ENCODE data around the gene MAD2L1BP.

MAD2L1BP gene

DNA sequence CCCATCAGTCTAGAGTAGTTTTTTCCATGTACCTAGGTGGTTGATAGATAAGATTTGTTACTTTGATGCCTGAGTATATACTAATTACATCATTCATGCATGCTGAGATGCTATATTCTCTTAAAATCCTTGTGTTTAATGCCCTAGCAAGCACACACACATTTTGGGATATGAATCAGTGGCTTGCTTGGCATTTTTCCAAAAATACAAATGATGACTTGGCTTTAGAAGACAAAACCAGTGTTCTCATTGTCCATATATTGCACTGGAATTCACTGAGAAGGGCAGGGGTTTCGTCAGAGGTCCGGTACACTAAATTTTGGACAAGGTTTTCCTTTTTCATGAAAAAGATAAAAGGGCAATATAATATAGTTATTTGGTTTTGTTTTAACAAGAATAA, 31.5 kb upstream of the MAD2L1BP start:
- TF ChIP-seq NFIC (IDR thresholded peaks at IDR 0.05): no peak; the same call in 1 of the 2 replicates
- no peak for TF ChIP-seq YY1 (IDR thresholded peaks at IDR 0.05; ENCODE audit: low read depth)
- TF ChIP-seq CREB1 (IDR thresholded peaks at IDR 0.05; ENCODE audit: low read depth): no peak
- TF ChIP-seq TEAD4 (IDR thresholded peaks at IDR 0.05): no peak
- TF ChIP-seq, protein P1, sequence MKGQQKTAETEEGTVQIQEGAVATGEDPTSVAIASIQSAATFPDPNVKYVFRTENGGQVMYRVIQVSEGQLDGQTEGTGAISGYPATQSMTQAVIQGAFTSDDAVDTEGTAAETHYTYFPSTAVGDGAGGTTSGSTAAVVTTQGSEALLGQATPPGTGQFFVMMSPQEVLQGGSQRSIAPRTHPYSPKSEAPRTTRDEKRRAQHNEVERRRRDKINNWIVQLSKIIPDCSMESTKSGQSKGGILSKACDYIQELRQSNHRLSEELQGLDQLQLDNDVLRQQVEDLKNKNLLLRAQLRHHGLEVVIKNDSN (IDR thresholded peaks at IDR 0.05): no peak
- no peak for TF ChIP-seq RAD21 (IDR thresholded peaks at IDR 0.05; ENCODE audit: low read depth)
- no peak for TF ChIP-seq EP300 (IDR thresholded peaks at IDR 0.05; ENCODE audit: borderline replicate concordance)

DNA sequence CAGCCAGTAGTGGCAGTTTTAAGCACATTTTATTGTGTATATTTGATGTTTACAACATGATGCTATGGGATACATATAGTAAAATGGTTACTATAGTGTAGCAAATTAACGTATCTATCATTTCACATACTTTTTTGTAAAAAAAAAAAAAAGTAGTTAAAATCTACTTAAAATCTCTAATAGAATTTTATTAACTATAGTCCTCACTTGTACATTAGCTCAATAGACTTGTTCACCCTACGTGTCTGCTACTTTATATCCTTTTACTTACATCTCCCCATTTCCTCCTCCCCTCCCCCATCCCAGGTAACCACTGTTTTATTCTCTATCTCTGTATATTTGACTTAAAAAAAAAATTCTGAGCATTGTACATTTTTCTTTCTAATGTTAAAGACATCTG, 29.6 kb upstream of the MAD2L1BP start:
- TF ChIP-seq ZBTB7A (IDR thresholded peaks at IDR 0.05; ENCODE audit: low read depth) (no peak), CREB1 (IDR thresholded peaks at IDR 0.05; ENCODE audit: low read depth) (no peak), EP300 (IDR thresholded peaks at IDR 0.05; ENCODE audit: borderline replicate concordance) (no peak), RAD21 (IDR thresholded peaks at IDR 0.05; ENCODE audit: low read depth) (no peak)
- TF ChIP-seq, protein P1 (IDR thresholded peaks at IDR 0.05): no peak
- TF ChIP-seq, protein P2, sequence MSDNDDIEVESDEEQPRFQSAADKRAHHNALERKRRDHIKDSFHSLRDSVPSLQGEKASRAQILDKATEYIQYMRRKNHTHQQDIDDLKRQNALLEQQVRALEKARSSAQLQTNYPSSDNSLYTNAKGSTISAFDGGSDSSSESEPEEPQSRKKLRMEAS (IDR thresholded peaks at IDR 0.05): no peak
- TF ChIP-seq, protein P3, sequence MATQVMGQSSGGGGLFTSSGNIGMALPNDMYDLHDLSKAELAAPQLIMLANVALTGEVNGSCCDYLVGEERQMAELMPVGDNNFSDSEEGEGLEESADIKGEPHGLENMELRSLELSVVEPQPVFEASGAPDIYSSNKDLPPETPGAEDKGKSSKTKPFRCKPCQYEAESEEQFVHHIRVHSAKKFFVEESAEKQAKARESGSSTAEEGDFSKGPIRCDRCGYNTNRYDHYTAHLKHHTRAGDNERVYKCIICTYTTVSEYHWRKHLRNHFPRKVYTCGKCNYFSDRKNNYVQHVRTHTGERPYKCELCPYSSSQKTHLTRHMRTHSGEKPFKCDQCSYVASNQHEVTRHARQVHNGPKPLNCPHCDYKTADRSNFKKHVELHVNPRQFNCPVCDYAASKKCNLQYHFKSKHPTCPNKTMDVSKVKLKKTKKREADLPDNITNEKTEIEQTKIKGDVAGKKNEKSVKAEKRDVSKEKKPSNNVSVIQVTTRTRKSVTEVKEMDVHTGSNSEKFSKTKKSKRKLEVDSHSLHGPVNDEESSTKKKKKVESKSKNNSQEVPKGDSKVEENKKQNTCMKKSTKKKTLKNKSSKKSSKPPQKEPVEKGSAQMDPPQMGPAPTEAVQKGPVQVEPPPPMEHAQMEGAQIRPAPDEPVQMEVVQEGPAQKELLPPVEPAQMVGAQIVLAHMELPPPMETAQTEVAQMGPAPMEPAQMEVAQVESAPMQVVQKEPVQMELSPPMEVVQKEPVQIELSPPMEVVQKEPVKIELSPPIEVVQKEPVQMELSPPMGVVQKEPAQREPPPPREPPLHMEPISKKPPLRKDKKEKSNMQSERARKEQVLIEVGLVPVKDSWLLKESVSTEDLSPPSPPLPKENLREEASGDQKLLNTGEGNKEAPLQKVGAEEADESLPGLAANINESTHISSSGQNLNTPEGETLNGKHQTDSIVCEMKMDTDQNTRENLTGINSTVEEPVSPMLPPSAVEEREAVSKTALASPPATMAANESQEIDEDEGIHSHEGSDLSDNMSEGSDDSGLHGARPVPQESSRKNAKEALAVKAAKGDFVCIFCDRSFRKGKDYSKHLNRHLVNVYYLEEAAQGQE (IDR thresholded peaks at IDR 0.05; ENCODE audit: low read depth): no peak

DNA sequence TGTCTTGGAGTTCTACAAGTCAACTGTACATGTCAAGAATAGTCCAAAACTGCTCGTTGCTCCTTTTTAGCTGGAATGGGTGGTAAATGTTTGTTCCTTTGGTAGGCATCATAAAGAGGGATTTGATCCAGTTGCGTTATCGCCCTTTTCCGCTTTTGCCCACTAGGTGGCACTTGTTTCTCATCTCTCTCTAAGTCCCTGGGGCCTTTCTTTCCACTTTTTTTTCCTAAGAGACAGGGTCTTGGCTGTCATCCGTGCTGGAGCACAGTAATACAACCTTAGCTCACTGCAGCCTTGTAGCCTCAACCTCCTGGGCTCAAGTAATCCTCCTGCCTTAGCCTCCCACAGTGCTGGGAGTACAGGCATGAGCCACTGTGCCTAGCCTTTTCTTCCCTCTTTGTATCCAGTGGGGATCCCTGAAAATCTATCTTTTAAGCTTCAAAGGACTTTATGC, 27.3 kb upstream of the MAD2L1BP start:
- TF ChIP-seq, protein P2 (IDR thresholded peaks at IDR 0.05): no peak
- no peak for TF ChIP-seq TEAD4 (IDR thresholded peaks at IDR 0.05)
- peak; percentile 60 for TF ChIP-seq RAD21 (IDR thresholded peaks at IDR 0.05; ENCODE audit: low read depth)
- TF ChIP-seq CEBPB (IDR thresholded peaks at IDR 0.05): 0 out of 2 replicates have a peak, but pooled peaks have one; percentile 12

DNA sequence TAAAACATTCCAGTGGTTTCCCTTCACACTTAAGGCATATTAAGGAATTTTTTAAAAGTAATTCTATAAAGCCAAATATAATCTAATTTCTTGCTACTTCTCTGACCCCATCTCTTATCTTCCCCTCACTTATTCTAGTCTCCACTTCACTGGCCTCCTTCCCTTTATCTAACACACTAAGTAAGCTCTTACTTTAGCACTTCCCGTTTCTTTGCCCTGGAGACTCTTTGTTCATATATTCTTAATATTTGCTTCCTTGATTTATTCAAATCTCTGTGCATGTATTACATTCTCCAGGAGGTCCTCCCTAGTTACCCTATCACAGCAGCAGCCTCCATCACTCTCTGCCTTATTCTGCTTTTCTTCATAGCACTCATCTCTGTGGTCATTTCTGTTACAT, 26.8 kb upstream of the MAD2L1BP start:
- TF ChIP-seq FOXM1 (IDR thresholded peaks at IDR 0.05; ENCODE audit: borderline replicate concordance, low read depth) (no peak), EGR1 (IDR thresholded peaks at IDR 0.05) (no peak), TCF12 (IDR thresholded peaks at IDR 0.05; ENCODE audit: low read depth) (no peak), NFIC (IDR thresholded peaks at IDR 0.05) (no peak), RAD21 (IDR thresholded peaks at IDR 0.05; ENCODE audit: low read depth) (no peak), CEBPB (IDR thresholded peaks at IDR 0.05) (no peak), ZBTB7A (IDR thresholded peaks at IDR 0.05; ENCODE audit: low read depth) (no peak), TEAD4 (IDR thresholded peaks at IDR 0.05) (no peak), TAF1 (IDR thresholded peaks at IDR 0.05; ENCODE audit: low read depth) (no peak)
- TF ChIP-seq, protein P2 (IDR thresholded peaks at IDR 0.05): no peak
- TF ChIP-seq, protein P3 (IDR thresholded peaks at IDR 0.05; ENCODE audit: low read depth): no peak

DNA sequence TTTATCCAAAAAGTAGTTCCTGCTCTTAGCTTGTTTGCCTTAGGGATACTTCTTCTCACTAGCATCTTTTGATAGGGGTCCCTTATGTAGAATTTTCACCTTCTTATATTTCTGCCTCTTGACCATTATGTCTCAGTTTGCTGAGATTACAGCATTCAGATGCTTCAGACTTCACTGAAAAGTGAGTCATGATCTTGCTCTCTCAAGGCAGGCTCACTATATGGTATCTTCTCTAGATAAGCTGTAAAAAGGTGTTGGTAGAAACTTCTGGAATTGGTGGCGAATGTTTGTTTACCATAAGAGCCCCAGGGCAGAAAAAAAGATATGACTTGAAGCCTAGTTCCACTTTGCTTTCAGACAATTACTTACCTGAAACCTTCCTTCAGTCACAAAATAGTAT, 26.2 kb upstream of the MAD2L1BP start:
- TF ChIP-seq EP300 (IDR thresholded peaks at IDR 0.05; ENCODE audit: borderline replicate concordance) (no peak), TEAD4 (IDR thresholded peaks at IDR 0.05) (no peak), FOXM1 (IDR thresholded peaks at IDR 0.05; ENCODE audit: borderline replicate concordance, low read depth) (no peak), CEBPB (IDR thresholded peaks at IDR 0.05) (no peak), CREB1 (IDR thresholded peaks at IDR 0.05; ENCODE audit: low read depth) (no peak), TCF12 (IDR thresholded peaks at IDR 0.05; ENCODE audit: low read depth) (no peak), NFIC (IDR thresholded peaks at IDR 0.05) (no peak), ZBTB7A (IDR thresholded peaks at IDR 0.05; ENCODE audit: low read depth) (no peak), YY1 (IDR thresholded peaks at IDR 0.05; ENCODE audit: low read depth) (no peak), EGR1 (IDR thresholded peaks at IDR 0.05) (no peak), TAF1 (IDR thresholded peaks at IDR 0.05; ENCODE audit: low read depth) (no peak), RAD21 (IDR thresholded peaks at IDR 0.05; ENCODE audit: low read depth) (no peak)
- TF ChIP-seq, protein P2 (IDR thresholded peaks at IDR 0.05): no peak
- TF ChIP-seq, protein P3 (IDR thresholded peaks at IDR 0.05; ENCODE audit: low read depth): no peak
- TF ChIP-seq, protein P1 (IDR thresholded peaks at IDR 0.05): no peak

All from Ishikawa (cell line).